Fibroblast of lung (primary cell): ENCODE results near the gene COPZ2. TPM values are rescaled to one million over a fixed set of nuclear protein-coding genes. Genes with fewer than 3 reads are reported as not detected.

Source experiments
- DNase-seq, 2 donors: peaks; one replicate each; pipeline versions ENCODE4 v3.0.0 to v3.0.0-alpha.2; 2010; ENCODE audit warnings: low read depth in 2 of 2
- H2AFZ ChIP-seq: 2 replicates; pipeline ENCODE4 v1.5.1; 2012; ENCODE audit warnings: low read length, control low read depth, inconsistent platforms
- H3K27ac ChIP-seq: 2 replicates; pipeline ENCODE4 v1.5.1; 2011; ENCODE audit warnings: low read length, control low read depth; ENCODE audit not compliant: insufficient read depth
- H3K27me3 ChIP-seq: 2 replicates; pipeline ENCODE4 v1.5.1; 2011; ENCODE audit warnings: mild to moderate bottlenecking, low read length; ENCODE audit not compliant: control insufficient read depth, insufficient read depth
- H3K36me3 ChIP-seq: 2 replicates; pipeline ENCODE4 v1.5.1; 2011; ENCODE audit warnings: low read length; ENCODE audit not compliant: control insufficient read depth, insufficient read depth
- H3K4me1 ChIP-seq: 2 replicates; pipeline ENCODE4 v1.5.1; 2011; ENCODE audit warnings: low read length; ENCODE audit not compliant: control insufficient read depth, insufficient read depth; ENCODE audit errors: extremely low read depth
- H3K4me2 ChIP-seq: 2 replicates; pipeline ENCODE4 v1.5.1; 2011; ENCODE audit warnings: low read length, control low read depth; ENCODE audit not compliant: insufficient read depth; ENCODE audit errors: extremely low read depth
- H3K4me3 ChIP-seq, 4 experiments: fragments of 200-600 bp in 1 of 4; sonication (generic) in 1 of 4; replicated peaks in 1 of 4; 2 replicates each; pipeline ENCODE4 v1.5.1; 2011 to 2016; ENCODE audit warnings: low read length in 4 of 4, low read depth in 3 of 4, mild to moderate bottlenecking in 3 of 4, control low read depth in 2 of 4, inconsistent platforms in 1 of 4, mixed read lengths in 1 of 4; ENCODE audit not compliant: insufficient read depth in 1 of 4; ENCODE audit errors: control extremely low read depth in 1 of 4
- H3K79me2 ChIP-seq: 2 replicates; pipeline ENCODE4 v1.5.1; 2012; ENCODE audit warnings: mild to moderate bottlenecking, low read length, inconsistent platforms; ENCODE audit not compliant: control insufficient read depth, insufficient read depth
- H3K9ac ChIP-seq: 2 replicates; pipeline ENCODE4 v1.5.1; 2011; ENCODE audit warnings: mild to moderate bottlenecking, low read length, control low read depth; ENCODE audit not compliant: insufficient read depth
- H3K9me3 ChIP-seq: 2 replicates; pipeline ENCODE4 v1.5.1; 2012; ENCODE audit warnings: low read depth, low read length; ENCODE audit not compliant: control insufficient read depth, insufficient read depth
- H4K20me1 ChIP-seq: 2 replicates; pipeline ENCODE4 v1.5.1; 2011; ENCODE audit warnings: low read length; ENCODE audit not compliant: control insufficient read depth, insufficient read depth; ENCODE audit errors: extremely low read depth
- EZH2 ChIP-seq: IDR thresholded peaks from 2 replicates; pipeline ENCODE4 v1.5.1; 2012; ENCODE audit warnings: low read length, control low read depth, mild to moderate bottlenecking; ENCODE audit errors: missing control alignments
- polyA plus RNA-seq, 2 donors: library from polyadenylated mRNA; depleted of rRNA in 1 of 2; stranded (reverse) in 1 of 2; unstranded in 1 of 2; fragments of >200 nt; gene quantifications; 2 replicates each; pipeline ENCODE4 v1.2.1, GENCODE V29; 2011 to 2012; ENCODE audit warnings: missing spikeins in 1 of 2
- total RNA-seq: library from RNA; depleted of rRNA; stranded (reverse); fragments of >200 nt; gene quantifications from 2 replicates; pipeline ENCODE4 v1.2.1, GENCODE V29; 2014
- TF ChIP-seq, protein P1 (sequence below), 2 donors: IDR thresholded peaks in 1 of 2; conservative IDR thresholded peaks in 1 of 2; 1 replicate in 1 of 2; 2 replicates in 1 of 2; pipeline ENCODE4 v1.5.1; 2011 to 2012; ENCODE audit warnings: low read length in 2 of 2, control low read depth in 1 of 2, inconsistent platforms in 1 of 2, low read depth in 1 of 2, mild to moderate bottlenecking in 1 of 2

COPZ2 gene
- total and polyA plus RNA-seq, 2 donors (not counting 1 experiment from before 2014, with no cell fraction given) = 63.1 to 97.9 TPM

DNA sequence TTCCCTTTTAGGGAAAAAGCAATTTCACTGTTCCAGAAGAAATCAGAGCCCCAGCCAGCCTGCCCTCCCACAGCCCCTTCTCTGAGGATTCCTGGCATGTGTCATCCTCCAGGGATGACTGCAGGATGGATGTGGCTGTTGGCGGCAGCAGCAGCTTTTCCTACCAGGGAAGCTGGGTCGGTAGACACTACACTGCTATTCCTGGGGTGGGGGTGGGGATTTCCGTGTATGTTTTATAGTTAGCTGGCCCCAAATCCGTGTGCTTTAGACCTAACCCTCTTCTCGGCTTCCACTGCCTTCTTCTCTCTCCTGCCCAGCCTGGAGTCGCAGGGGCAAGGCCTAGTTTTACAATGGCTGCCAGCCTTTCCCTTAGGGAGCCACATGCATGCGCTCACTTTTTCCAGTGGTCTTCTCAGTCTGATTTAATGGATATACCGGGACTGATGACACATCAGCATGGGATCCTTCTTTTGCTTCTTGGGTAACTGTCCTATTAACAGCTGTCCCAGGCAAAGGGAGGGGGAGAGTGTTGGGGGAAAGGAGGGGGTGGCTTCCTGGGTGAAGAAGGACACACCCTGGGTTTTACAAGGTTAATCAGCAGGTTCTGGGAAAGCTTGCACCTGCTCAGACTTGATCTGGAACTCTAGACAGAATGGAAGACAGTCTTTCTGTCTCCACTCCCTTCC lies 7.9 kb upstream of the COPZ2 start:
- DNase-seq = peak in 1 of 2 donors; percentile 48
- H2AFZ ChIP-seq = no peak overlapping the region
- H3K9ac ChIP-seq = no peak overlapping the region
- no peak overlapping the region for H3K4me2 ChIP-seq
- H3K27me3 ChIP-seq = no peaks in the 10 kb centered on the region
- H4K20me1 ChIP-seq = no peaks in the 10 kb centered on the region
- no peaks in the 10 kb centered on the region for H3K4me1 ChIP-seq
- no peak overlapping the region for H3K27ac ChIP-seq
- H3K4me3 ChIP-seq = no peak overlapping the region
- H3K79me2 ChIP-seq = peaks cover 10% of the 10 kb centered on the region
- H3K9me3 ChIP-seq = no peaks in the 10 kb centered on the region
- TF ChIP-seq, protein P1, sequence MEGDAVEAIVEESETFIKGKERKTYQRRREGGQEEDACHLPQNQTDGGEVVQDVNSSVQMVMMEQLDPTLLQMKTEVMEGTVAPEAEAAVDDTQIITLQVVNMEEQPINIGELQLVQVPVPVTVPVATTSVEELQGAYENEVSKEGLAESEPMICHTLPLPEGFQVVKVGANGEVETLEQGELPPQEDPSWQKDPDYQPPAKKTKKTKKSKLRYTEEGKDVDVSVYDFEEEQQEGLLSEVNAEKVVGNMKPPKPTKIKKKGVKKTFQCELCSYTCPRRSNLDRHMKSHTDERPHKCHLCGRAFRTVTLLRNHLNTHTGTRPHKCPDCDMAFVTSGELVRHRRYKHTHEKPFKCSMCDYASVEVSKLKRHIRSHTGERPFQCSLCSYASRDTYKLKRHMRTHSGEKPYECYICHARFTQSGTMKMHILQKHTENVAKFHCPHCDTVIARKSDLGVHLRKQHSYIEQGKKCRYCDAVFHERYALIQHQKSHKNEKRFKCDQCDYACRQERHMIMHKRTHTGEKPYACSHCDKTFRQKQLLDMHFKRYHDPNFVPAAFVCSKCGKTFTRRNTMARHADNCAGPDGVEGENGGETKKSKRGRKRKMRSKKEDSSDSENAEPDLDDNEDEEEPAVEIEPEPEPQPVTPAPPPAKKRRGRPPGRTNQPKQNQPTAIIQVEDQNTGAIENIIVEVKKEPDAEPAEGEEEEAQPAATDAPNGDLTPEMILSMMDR (conservative IDR thresholded peaks at IDR 0.05 in 1 of 2, IDR thresholded peaks at IDR 0.05 in 1 of 2; ENCODE audit: low read depth in 1 of 2, low read length in 2 of 2) = no peak
- TF ChIP-seq EZH2 = no peak
- H3K36me3 ChIP-seq = no peaks in the 10 kb centered on the region

DNA sequence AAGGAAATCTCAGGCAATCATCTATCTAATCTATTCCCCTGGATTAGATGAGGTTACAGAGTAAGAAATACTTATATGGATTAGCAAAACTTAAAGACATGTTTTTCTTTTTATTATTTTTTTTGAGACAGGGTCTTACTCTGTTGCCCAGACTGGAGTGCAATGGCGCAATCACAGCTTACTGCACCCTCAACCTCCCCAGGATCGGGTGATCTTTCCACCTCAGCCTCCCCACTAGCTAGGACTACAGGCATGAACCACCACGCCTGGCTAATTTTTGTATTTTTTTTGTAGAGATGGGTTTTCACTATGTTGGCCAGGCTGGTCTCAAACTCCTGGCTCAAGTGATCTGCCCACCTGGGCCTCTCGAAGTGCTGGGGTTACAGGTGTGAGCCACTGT lies 7.3 kb upstream of the COPZ2 start:
- TF ChIP-seq EZH2 = no peak
- TF ChIP-seq, protein P1 (conservative IDR thresholded peaks at IDR 0.05 in 1 of 2, IDR thresholded peaks at IDR 0.05 in 1 of 2; ENCODE audit: low read depth in 1 of 2, low read length in 2 of 2) = no peak
- H3K79me2 ChIP-seq = peaks cover 9% of the 10 kb centered on the region

DNA sequence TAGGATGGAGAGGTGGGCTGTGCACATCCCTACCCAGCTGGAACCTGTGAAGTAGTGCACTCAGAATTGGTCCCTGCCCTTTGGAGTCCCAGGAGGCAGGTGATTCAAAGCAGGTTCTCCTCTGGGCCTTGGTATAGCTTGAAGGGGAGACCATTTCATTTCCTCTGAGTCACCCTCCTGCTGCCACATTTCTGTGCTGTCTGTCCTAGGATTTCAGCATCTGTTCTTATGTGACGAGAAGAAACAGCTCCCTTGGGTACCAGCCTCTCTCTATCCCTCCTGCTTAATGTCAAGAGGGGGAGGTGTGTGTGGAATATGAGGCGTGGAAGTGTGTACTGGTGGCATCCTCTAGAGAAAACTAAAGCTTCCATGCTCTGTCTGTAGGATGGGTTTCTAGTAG lies 5.6 kb upstream of the COPZ2 start:
- TF ChIP-seq, protein P1 (conservative IDR thresholded peaks at IDR 0.05 in 1 of 2, IDR thresholded peaks at IDR 0.05 in 1 of 2; ENCODE audit: low read depth in 1 of 2, low read length in 2 of 2) = no peak
- no peak for TF ChIP-seq EZH2
- H3K36me3 ChIP-seq = no peaks in the 10 kb centered on the region
- no peaks in the 10 kb centered on the region for H4K20me1 ChIP-seq
- H3K4me3 ChIP-seq = no peak overlapping the region
- H3K27me3 ChIP-seq = no peaks in the 10 kb centered on the region
- no peak overlapping the region for H3K27ac ChIP-seq
- H3K9me3 ChIP-seq = no peaks in the 10 kb centered on the region
- H2AFZ ChIP-seq = no peak overlapping the region
- H3K4me1 ChIP-seq = peaks cover 3% of the 10 kb centered on the region
- no peak overlapping the region for H3K4me2 ChIP-seq
- no peaks in the 10 kb centered on the region for H3K79me2 ChIP-seq
- no peak for DNase-seq
- H3K9ac ChIP-seq = no peak overlapping the region

More for the DNA sequence above, 7.3 kb upstream of the COPZ2 start:
- Histone ChIP-seq H2AFZ (no peak overlapping the region), H3K9me3 (no peaks in the 10 kb centered on the region), H3K4me2 (no peak overlapping the region), H3K4me1 (no peaks in the 10 kb centered on the region), H4K20me1 (no peaks in the 10 kb centered on the region), H3K27ac (no peak overlapping the region), H3K4me3 (no peak overlapping the region), H3K9ac (no peak overlapping the region), H3K36me3 (no peaks in the 10 kb centered on the region), H3K27me3 (no peaks in the 10 kb centered on the region)
- DNase-seq = no peak
